HepG2 (cell line): ENCODE results near the gene THADA. TPM values are rescaled to one million over a fixed set of nuclear protein-coding genes. Genes with fewer than 3 reads are reported as not detected.

Source experiments
- ATAC-seq: fragments of 200-7000 bp; cut with Tn5 transposase; 3 replicates; pipeline ENCODE4 v1.9.1; 2020; ENCODE audit warnings: mild to moderate bottlenecking, moderate library complexity
- BruUV-seq: library from RNA; stranded (reverse); fragments of 400-500 nt; replicated peaks from 2 replicates; lab custom pipeline; 2021; lab: Mats Ljungman, UMichigan
- CTCF ChIA-PET: fragments of 300-600 bp; formaldehyde crosslinking; extraction: SDS; loops from one replicate; lab custom pipeline; 2021; ENCODE audit warnings: low total read pairs, inconsistent platforms, low intra/inter-chr PET ratio; lab: Yijun Ruan, JAX
- POLR2A ChIA-PET: fragments of 350-600 bp; sonication (Branson Sonifier 250); formaldehyde crosslinking; loops from one replicate; lab custom pipeline; 2020; ENCODE audit warnings: antibody characterized with exemption, inconsistent platforms; lab: Yijun Ruan, JAX
- DNase-seq: peaks from one replicate; pipeline ENCODE4 v3.0.0-alpha.2; 2015; ENCODE audit warnings: low spot score
- FAIRE-seq: peaks from 3 replicates; lab custom pipeline; 2011; peaks lifted over from hg19 to GRCh38; lab: Jason Lieb, UNC
- H2AFZ ChIP-seq: one replicate; pipeline ENCODE4 v1.6.1; 2011; ENCODE audit warnings: low read length, inconsistent platforms
- H3K27ac ChIP-seq: fragments of 300-600 bp; 3 replicates; pipeline ENCODE4 v1.8.0; 2011; ENCODE audit warnings: mixed run types, mild to moderate bottlenecking, mixed read lengths, low read length, inconsistent platforms; ENCODE audit not compliant: insufficient read depth; ENCODE audit errors: extremely low read length
- H3K27me3 ChIP-seq, 2 experiments: fragments of 200-600 bp in 1 of 2; 2 replicates in 1 of 2; 3 replicates in 1 of 2; pipeline versions ENCODE4 v1.6.0 to v1.8.0; 2011; ENCODE audit warnings: low read length in 2 of 2, mild to moderate bottlenecking in 2 of 2, moderate library complexity in 2 of 2, inconsistent platforms in 1 of 2; ENCODE audit not compliant: insufficient read depth in 2 of 2, control insufficient read depth in 1 of 2
- H3K36me3 ChIP-seq, 2 experiments: fragments of 200-600 bp in 1 of 2; replicated peaks in 1 of 2; 2 replicates in 1 of 2; 3 replicates in 1 of 2; pipeline versions ENCODE4 v1.5.1 to v1.8.0; 2011; ENCODE audit warnings: low read length in 2 of 2, inconsistent platforms in 1 of 2; ENCODE audit not compliant: insufficient read depth in 2 of 2, control insufficient read depth in 1 of 2
- H3K4me1 ChIP-seq: 2 replicates; pipeline ENCODE4 v1.5.1; 2012; ENCODE audit warnings: low read length, inconsistent platforms; ENCODE audit not compliant: insufficient read depth
- H3K4me2 ChIP-seq: 2 replicates; pipeline ENCODE4 v1.6.0; 2011; ENCODE audit warnings: low read depth, low read length, inconsistent platforms
- H3K4me3 ChIP-seq, 3 experiments: fragments of 200-600 bp in 1 of 3; sonication (generic), shearing (Covaris generic) in 1 of 3; replicated peaks in 1 of 3; 2 replicates each; pipeline ENCODE4 v1.5.1; 2011 to 2016; ENCODE audit warnings: low read length in 3 of 3, inconsistent platforms in 2 of 3, low read depth in 2 of 3, mild to moderate bottlenecking in 2 of 3, control low read depth in 1 of 3, mixed read lengths in 1 of 3; ENCODE audit not compliant: insufficient read depth in 1 of 3
- H3K79me2 ChIP-seq: one replicate; pipeline ENCODE4 v1.6.1; 2011; ENCODE audit warnings: low read length, inconsistent platforms; ENCODE audit not compliant: insufficient read depth
- H3K9ac ChIP-seq: 2 replicates; pipeline ENCODE4 v1.6.0; 2011; ENCODE audit warnings: mild to moderate bottlenecking, low read depth, low read length, inconsistent platforms; ENCODE audit not compliant: insufficient read depth
- H3K9me3 ChIP-seq: 2 replicates; pipeline ENCODE4 v1.5.1; 2012; ENCODE audit warnings: mild to moderate bottlenecking, low read length
- H4K20me1 ChIP-seq: 2 replicates; pipeline ENCODE4 v1.6.0; 2011; ENCODE audit warnings: inconsistent platforms, mild to moderate bottlenecking, low read length, moderate library complexity; ENCODE audit not compliant: insufficient read depth
- KLF11 ChIP-seq: IDR thresholded peaks from 2 replicates; pipeline ENCODE4 v1.6.1; 2016; ENCODE audit warnings: missing compliant biosample characterization
- PCBP2 ChIP-seq: fragments of 200-400 bp; formaldehyde crosslinking; optimal IDR thresholded peaks from 2 replicates; pipeline ENCODE3; 2018; ENCODE audit warnings: low read length, low read depth; ENCODE audit not compliant: poor library complexity, severe bottlenecking
- SATB2 ChIP-seq: sonication (generic); formaldehyde crosslinking; IDR thresholded peaks from 2 replicates; pipeline ENCODE4 v1.5.0; 2020; ENCODE audit warnings: missing genetic modification reagents
- SYNCRIP ChIP-seq: fragments of 200-400 bp; formaldehyde crosslinking; IDR thresholded peaks from 2 replicates; pipeline ENCODE4 v1.6.1; 2018; ENCODE audit warnings: mild to moderate bottlenecking, low read depth, low read length; ENCODE audit not compliant: insufficient read depth
- WGBS: methylation state at CpG from one replicate; pipeline ENCODE4 v1.1.6; 2017; ENCODE audit warnings: low lambda C conversion rate; 5-methylcytosine and 5-hydroxymethylcytosine counted together
- in situ Hi-C: cut with HindIII; loops from 2 replicates; pipeline ENCODE4 v1.10.0; 2017; ENCODE audit warnings: low pct_unique_long_range_greater_than_20kb; ENCODE audit not compliant: extremely low pct_ligation_motif_present
- intact Hi-C: fragments of 100-400 bp; cut with micrococcal nuclease; formaldehyde crosslinking; loops from one replicate; pipeline ENCODE4 v1.10.0; 2022; ENCODE audit not compliant: unreplicated experiment
- polyA plus RNA-seq, 8 experiments: library from polyadenylated mRNA; depleted of rRNA in 3 of 8; stranded (reverse) in 7 of 8; unstranded in 1 of 8; fragments of >200 nt; fragmentation: Illumina TruSeq in 4 of 8; extraction: Trizol in 4 of 8; gene quantifications; 2 replicates each; pipeline versions ENCODE4 v1.2.1 to v1.2.3, GENCODE V29; 2011 to 2016; ENCODE audit warnings: low read depth in 4 of 8, missing spikeins in 1 of 8, mixed read lengths in 1 of 8; ENCODE audit not compliant: insufficient read depth in 1 of 8
- total RNA-seq, 5 experiments: library from RNA; depleted of rRNA; stranded (reverse); fragments of >200 nt; fragmentation: Illumina TruSeq; extraction: Trizol; gene quantifications; 2 replicates each; pipeline ENCODE4 v1.2.3, GENCODE V29; 2016; ENCODE audit warnings: low read depth in 1 of 5
- TF ChIP-seq, protein P1 (sequence below): sonication (generic); formaldehyde crosslinking; IDR thresholded peaks from 2 replicates; pipeline ENCODE4 v1.4.0; 2020; ENCODE audit warnings: missing genetic modification reagents
- TF ChIP-seq, protein P2 (sequence below): sonication (generic); formaldehyde crosslinking; IDR thresholded peaks from 2 replicates; pipeline ENCODE4 v1.8.1; 2023; ENCODE audit warnings: mild to moderate bottlenecking, missing genetic modification reagents

THADA gene
- total and polyA plus RNA-seq, 2 of the 13 experiments (the other 11 are each of a cell fraction or from before 2014, with no cell fraction given): 12.7 to 21.7 TPM

DNA sequence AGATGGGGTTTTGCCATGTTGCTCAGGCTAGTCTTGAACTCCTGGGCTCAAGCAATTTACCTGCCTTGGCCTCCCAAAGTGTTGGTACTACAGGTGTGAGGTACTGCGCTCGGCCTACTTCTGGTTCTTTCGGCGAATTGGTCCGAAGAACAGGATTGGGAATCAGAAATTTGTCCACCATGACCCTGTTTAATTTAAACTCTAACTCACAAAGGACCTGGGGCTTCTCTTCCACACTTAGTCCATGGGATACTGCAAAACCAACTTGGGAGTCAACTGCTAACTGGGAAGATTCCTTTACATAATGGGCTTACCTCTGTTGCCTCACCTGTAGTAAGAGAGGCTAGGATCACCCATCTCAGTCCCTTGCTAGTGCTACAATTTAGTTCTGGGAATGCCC is 289.6 kb downstream of the THADA start:
- intact Hi-C loops (no loop called here), in situ Hi-C loops (no loop called here)
- Histone ChIP-seq H3K4me2 (no peak overlapping the region), H3K4me1 (peaks cover 54% of the 10 kb centered on the region), H3K27me3 (no peaks in the 10 kb centered on the region), H3K27ac (no peak overlapping the region)
- no peak for FAIRE-seq
- TF ChIP-seq, protein P1, sequence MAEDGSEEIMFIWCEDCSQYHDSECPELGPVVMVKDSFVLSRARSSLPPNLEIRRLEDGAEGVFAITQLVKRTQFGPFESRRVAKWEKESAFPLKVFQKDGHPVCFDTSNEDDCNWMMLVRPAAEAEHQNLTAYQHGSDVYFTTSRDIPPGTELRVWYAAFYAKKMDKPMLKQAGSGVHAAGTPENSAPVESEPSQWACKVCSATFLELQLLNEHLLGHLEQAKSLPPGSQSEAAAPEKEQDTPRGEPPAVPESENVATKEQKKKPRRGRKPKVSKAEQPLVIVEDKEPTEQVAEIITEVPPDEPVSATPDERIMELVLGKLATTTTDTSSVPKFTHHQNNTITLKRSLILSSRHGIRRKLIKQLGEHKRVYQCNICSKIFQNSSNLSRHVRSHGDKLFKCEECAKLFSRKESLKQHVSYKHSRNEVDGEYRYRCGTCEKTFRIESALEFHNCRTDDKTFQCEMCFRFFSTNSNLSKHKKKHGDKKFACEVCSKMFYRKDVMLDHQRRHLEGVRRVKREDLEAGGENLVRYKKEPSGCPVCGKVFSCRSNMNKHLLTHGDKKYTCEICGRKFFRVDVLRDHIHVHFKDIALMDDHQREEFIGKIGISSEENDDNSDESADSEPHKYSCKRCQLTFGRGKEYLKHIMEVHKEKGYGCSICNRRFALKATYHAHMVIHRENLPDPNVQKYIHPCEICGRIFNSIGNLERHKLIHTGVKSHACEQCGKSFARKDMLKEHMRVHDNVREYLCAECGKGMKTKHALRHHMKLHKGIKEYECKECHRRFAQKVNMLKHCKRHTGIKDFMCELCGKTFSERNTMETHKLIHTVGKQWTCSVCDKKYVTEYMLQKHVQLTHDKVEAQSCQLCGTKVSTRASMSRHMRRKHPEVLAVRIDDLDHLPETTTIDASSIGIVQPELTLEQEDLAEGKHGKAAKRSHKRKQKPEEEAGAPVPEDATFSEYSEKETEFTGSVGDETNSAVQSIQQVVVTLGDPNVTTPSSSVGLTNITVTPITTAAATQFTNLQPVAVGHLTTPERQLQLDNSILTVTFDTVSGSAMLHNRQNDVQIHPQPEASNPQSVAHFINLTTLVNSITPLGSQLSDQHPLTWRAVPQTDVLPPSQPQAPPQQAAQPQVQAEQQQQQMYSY (CRISPR knock-in tag): no peak
- TF ChIP-seq KLF11 (CRISPR knock-in tag): no peak
- TF ChIP-seq, all 625 proteins: peak for 0
- CTCF ChIA-PET: no interaction called here
- POLR2A ChIA-PET: no interaction called here
- no TSS peak for BruUV-seq
- H2AFZ ChIP-seq: no peak overlapping the region
- no peak overlapping the region for H3K4me3 ChIP-seq
- ATAC-seq (no peak), DNase-seq (no peak)
- H3K36me3 ChIP-seq: no peaks in the 10 kb centered on the region
- H3K79me2 ChIP-seq: no peaks in the 10 kb centered on the region
- no peaks in the 10 kb centered on the region for H4K20me1 ChIP-seq
- no peaks in the 10 kb centered on the region for H3K9me3 ChIP-seq
- 98% methylated on average over 5 of the region's 5 CpGs for WGBS
- no peak overlapping the region for H3K9ac ChIP-seq

GRCh38 chr2:43305517-43305916 is 290.3 kb downstream of the THADA start:
- CTCF ChIA-PET: no interaction called here
- Histone ChIP-seq H3K4me3 (no peak overlapping the region), H3K36me3 (no peaks in the 10 kb centered on the region), H3K27me3 (no peaks in the 10 kb centered on the region), H4K20me1 (no peaks in the 10 kb centered on the region), H3K79me2 (no peaks in the 10 kb centered on the region), H3K27ac (no peak overlapping the region), H2AFZ (no peak overlapping the region), H3K9ac (no peak overlapping the region), H3K4me2 (no peak overlapping the region), H3K4me1 (peaks cover 54% of the 10 kb centered on the region), H3K9me3 (no peaks in the 10 kb centered on the region)
- POLR2A ChIA-PET: no interaction called here
- intact Hi-C loops: no loop called here
- 94% methylated on average over 2 of the region's 2 CpGs for WGBS
- in situ Hi-C loops: no loop called here
- BruUV-seq: no TSS peak
- no peak for FAIRE-seq
- no peak for DNase-seq
- ATAC-seq: no peak
- TF ChIP-seq SATB2 (CRISPR knock-in tag) (no peak), SYNCRIP (no peak), PCBP2 (peak; percentile 77)
- TF ChIP-seq, protein P2, sequence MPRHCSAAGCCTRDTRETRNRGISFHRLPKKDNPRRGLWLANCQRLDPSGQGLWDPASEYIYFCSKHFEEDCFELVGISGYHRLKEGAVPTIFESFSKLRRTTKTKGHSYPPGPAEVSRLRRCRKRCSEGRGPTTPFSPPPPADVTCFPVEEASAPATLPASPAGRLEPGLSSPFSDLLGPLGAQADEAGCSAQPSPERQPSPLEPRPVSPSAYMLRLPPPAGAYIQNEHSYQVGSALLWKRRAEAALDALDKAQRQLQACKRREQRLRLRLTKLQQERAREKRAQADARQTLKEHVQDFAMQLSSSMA (CRISPR knock-in tag): no peak
